Cardiac atrium fibroblast (primary cell): Measurements from ENCODE around the gene DDR1. TPM values are rescaled to one million over a fixed set of nuclear protein-coding genes. Genes with fewer than 3 reads are reported as not detected.

Experiments used
- total RNA-seq: library from RNA; depleted of rRNA; stranded (reverse); fragments of >200 nt; gene quantifications from 2 replicates; pipeline ENCODE4 v1.2.3, GENCODE V29; 2015

DDR1 gene
- 30.7 and 36.5 TPM in 2 replicates for total RNA-seq

GRCh38 chr6:30883685-30884520 lies at the start of gene DDR1:
TSS of gene DDR1 (plus strand) at chr6:30884519. CDS start at chr6:30888730, 4,211 bp downstream.

GRCh38 chr6:30907758-30908591 lies 23.7 kb downstream of the DDR1 start, which contains the start of gene GTF2H4:
TSS of gene GTF2H4 (plus strand) at chr6:30908207.

GRCh38 chr6:30914076-30914853 lies 29.9 kb downstream of the DDR1 start, which contains the start of gene VARS2:
TSS of gene VARS2 (plus strand) at chr6:30914238. CDS start at chr6:30914837, 599 bp downstream.

GRCh38 chr6:30931969-30932645 lies 47.8 kb downstream of the DDR1 start, which contains the start of gene SFTA2:
TSS of gene SFTA2 (minus strand) at chr6:30932170. CDS start at chr6:30932096, 74 bp downstream.

GRCh38 chr6:30940361-30940986 lies 56.2 kb downstream of the DDR1 start, which contains the start of gene MUCL3:
TSS of gene MUCL3 (plus strand) at chr6:30940973. CDS start at chr6:30941000, 27 bp downstream.

Other genes starting within 250 kb of the DDR1 start
- gene C6orf136, start 237.4 kb upstream of the DDR1 start, total RNA-seq = 3.2 and 5.1 TPM in 2 replicates
- gene DHX16, start 211.5 kb upstream of the DDR1 start, total RNA-seq = 24.0 and 29.4 TPM in 2 replicates
- 56.3 and 76.8 TPM in 2 replicates for gene PPP1R18, start 197.9 kb upstream of the DDR1 start, total RNA-seq
- 8.5 and 9.6 TPM in 2 replicates for gene NRM, start 193.5 kb upstream of the DDR1 start, total RNA-seq
- gene MDC1, start 167.2 kb upstream of the DDR1 start, total RNA-seq = 9.1 and 15.3 TPM in 2 replicates
- 519 and 546 TPM in 2 replicates for gene TUBB, start 164.2 kb upstream of the DDR1 start, total RNA-seq
- gene FLOT1, start 141.8 kb upstream of the DDR1 start, total RNA-seq = 91.0 and 118 TPM in 2 replicates
- 188 and 222 TPM in 2 replicates for gene IER3, start 140.0 kb upstream of the DDR1 start, total RNA-seq
- gene GTF2H4, start 23.7 kb downstream of the DDR1 start, total RNA-seq = 7.6 and 13.2 TPM in 2 replicates
- 6.8 and 7.9 TPM in 2 replicates for gene VARS2, start 29.7 kb downstream of the DDR1 start, total RNA-seq
- gene SFTA2, start 47.7 kb downstream of the DDR1 start, total RNA-seq = not detected in 2 replicates
- gene MUCL3, start 56.5 kb downstream of the DDR1 start, total RNA-seq = not detected in 2 replicates
- gene MUC21, start 99.2 kb downstream of the DDR1 start, total RNA-seq = not detected in 2 replicates
- not detected in 2 replicates for gene MUC22, start 126.0 kb downstream of the DDR1 start, total RNA-seq
- gene C6orf15, start 228.1 kb downstream of the DDR1 start, total RNA-seq = not detected in 2 replicates
- 0.16 and 1.1 TPM in 2 replicates for gene PSORS1C1, start 230.3 kb downstream of the DDR1 start, total RNA-seq
- gene CDSN, start 235.9 kb downstream of the DDR1 start, total RNA-seq = not detected in 2 replicates